Panc1 (cell line): ENCODE results near the gene SMURF1.

ENCODE experiments used
- CTCF ChIP-seq: fragments of 450-650 bp; IDR thresholded peaks from 2 replicates; pipeline ENCODE4 v1.5.1; 2017; ENCODE audit warnings: mild to moderate bottlenecking
- POLR2AphosphoS5 ChIP-seq: IDR thresholded peaks from 2 replicates; pipeline ENCODE4 v1.6.1; 2012; ENCODE audit warnings: mild to moderate bottlenecking, low read depth, low read length, moderate library complexity

DNA sequence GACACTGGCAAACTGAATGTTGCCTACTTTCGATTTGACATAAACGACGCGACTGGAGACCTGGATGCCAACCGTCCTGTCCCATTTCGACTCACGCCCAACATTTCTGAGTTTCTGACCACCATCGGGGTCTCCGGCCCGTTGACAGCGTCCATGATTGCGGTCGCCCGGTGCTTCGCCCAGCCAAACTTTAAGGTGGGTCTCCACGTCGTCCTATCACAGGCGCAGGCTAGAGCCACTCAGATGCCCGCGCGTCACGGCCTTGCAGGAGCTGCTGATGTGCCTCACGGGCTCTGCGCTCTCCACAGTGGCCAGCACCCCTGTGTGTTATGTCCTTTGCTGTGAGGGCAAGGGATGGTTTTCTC lies 132.6 kb downstream of the SMURF1 start:
- TF ChIP-seq CTCF, result no peak
- no peak for TF ChIP-seq POLR2AphosphoS5
